ENCODE measurements around the gene RNF25.

The RNF25 gene

DNA sequence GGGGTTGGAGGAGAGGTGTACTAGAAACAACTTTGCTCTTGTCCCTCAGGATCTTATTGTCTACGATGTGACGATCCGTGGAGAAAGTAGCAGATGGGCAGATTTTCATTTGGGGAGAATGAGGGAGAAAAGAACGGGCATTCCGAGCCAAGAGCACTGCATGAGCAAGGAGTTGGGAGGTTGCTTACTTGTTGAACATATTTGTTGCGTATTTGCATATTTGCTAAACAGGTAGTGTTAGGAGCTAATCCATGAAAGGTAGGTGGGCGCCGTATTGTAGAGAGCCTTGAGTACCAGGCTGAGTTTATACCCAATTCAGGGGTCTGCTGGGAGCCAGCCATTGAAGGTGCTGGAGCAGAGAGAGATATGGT, 11.8 kb downstream of the RNF25 start:
- TF ChIP-seq, protein P1, sequence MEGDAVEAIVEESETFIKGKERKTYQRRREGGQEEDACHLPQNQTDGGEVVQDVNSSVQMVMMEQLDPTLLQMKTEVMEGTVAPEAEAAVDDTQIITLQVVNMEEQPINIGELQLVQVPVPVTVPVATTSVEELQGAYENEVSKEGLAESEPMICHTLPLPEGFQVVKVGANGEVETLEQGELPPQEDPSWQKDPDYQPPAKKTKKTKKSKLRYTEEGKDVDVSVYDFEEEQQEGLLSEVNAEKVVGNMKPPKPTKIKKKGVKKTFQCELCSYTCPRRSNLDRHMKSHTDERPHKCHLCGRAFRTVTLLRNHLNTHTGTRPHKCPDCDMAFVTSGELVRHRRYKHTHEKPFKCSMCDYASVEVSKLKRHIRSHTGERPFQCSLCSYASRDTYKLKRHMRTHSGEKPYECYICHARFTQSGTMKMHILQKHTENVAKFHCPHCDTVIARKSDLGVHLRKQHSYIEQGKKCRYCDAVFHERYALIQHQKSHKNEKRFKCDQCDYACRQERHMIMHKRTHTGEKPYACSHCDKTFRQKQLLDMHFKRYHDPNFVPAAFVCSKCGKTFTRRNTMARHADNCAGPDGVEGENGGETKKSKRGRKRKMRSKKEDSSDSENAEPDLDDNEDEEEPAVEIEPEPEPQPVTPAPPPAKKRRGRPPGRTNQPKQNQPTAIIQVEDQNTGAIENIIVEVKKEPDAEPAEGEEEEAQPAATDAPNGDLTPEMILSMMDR (IDR thresholded peaks at IDR 0.05; ENCODE audit: low read length, missing control alignments) = no peak
- no peak for DNase-seq (ENCODE audit: low read depth)

GRCh38 chr2:218659258-218659987, 12.4 kb downstream of the RNF25 start, which contains the start of the genes BCS1L and ZNF142:
BCS1L (plus strand) TSS chr2:218659683; CDS start chr2:218660988, 1,305 bp downstream.
ZNF142 (minus strand) TSS chr2:218659623; CDS start chr2:218656429, 3,194 bp downstream.
- peak within 1 kb of the TSS; percentile 90 for H3K4me3 ChIP-seq (replicated peaks; ENCODE audit: low read depth, low read length)
- peak; percentile 85 for DNase-seq (ENCODE audit: low read depth)
- TF ChIP-seq, protein P1 (IDR thresholded peaks at IDR 0.05; ENCODE audit: low read length, missing control alignments) = no peak

More for the DNA sequence above, 11.8 kb downstream of the RNF25 start:
- H3K4me3 ChIP-seq (replicated peaks; ENCODE audit: low read depth, low read length) = peak overlapping the region; percentile 90

- TF ChIP-seq, protein P1 (IDR thresholded peaks at IDR 0.05; ENCODE audit: low read length, missing control alignments) = peak; percentile 60
- peak; percentile 49 for DNase-seq (ENCODE audit: low read depth)
- H3K4me3 ChIP-seq (replicated peaks; ENCODE audit: low read depth, low read length) = peak overlapping the region; percentile 90
These were observed 13.0 kb downstream of the RNF25 start for GRCh38 chr2:218658671-218659257.

- no peak overlapping the region for H3K4me3 ChIP-seq (replicated peaks; ENCODE audit: low read depth, low read length)
- TF ChIP-seq, protein P1 (IDR thresholded peaks at IDR 0.05; ENCODE audit: low read length, missing control alignments) = no peak
- no peak for DNase-seq (ENCODE audit: low read depth)
These were observed 16.1 kb downstream of the RNF25 start for GRCh38 chr2:218655751-218656150.

GRCh38 chr2:218648787-218649100, 23.1 kb downstream of the RNF25 start:
- DNase-seq (ENCODE audit: low read depth) = no peak
- H3K4me3 ChIP-seq (replicated peaks; ENCODE audit: low read depth, low read length) = no peak overlapping the region
- TF ChIP-seq, protein P1 (IDR thresholded peaks at IDR 0.05; ENCODE audit: low read length, missing control alignments) = no peak

GRCh38 chr2:218648088-218648786, 23.6 kb downstream of the RNF25 start:
- peak; percentile 82 for DNase-seq (ENCODE audit: low read depth)
- H3K4me3 ChIP-seq (replicated peaks; ENCODE audit: low read depth, low read length) = no peak overlapping the region
- TF ChIP-seq, protein P1 (IDR thresholded peaks at IDR 0.05; ENCODE audit: low read length, missing control alignments) = peak; percentile 98

Data from fibroblast of pulmonary artery (primary cell).